Right cardiac atrium (tissue), 5 donors: ENCODE data around the gene KTN1. TPM values are rescaled to one million over a fixed set of nuclear protein-coding genes. Genes with fewer than 3 reads are reported as not detected.

Experiments used
- ATAC-seq, 2 donors: fragments of 200-7000 bp; cut with Tn5 transposase; one replicate each; pipeline versions ENCODE4 v1.8.0 to v1.9.1; 2020; ENCODE audit warnings: moderate library complexity in 2 of 2, mild to moderate bottlenecking in 1 of 2
- DNase-seq, 3 donors: peaks; one replicate each; pipeline ENCODE4 v3.0.0-alpha.2; 2020
- H3K27ac ChIP-seq: one replicate; pipeline ENCODE4 v1.5.1; 2013; ENCODE audit warnings: mild to moderate bottlenecking, low read length, control low read depth, moderate library complexity
- H3K27me3 ChIP-seq: one replicate; pipeline ENCODE4 v1.6.1; 2013; ENCODE audit not compliant: control insufficient read depth, insufficient read depth
- H3K4me1 ChIP-seq: one replicate; pipeline ENCODE4 v1.6.1; 2013; ENCODE audit warnings: low read length; ENCODE audit not compliant: control insufficient read depth, insufficient read depth
- H3K4me3 ChIP-seq: one replicate; pipeline ENCODE4 v1.5.1; 2013; ENCODE audit warnings: low read length, control low read depth
- H3K9me3 ChIP-seq: one replicate; pipeline ENCODE4 v1.6.1; 2013; ENCODE audit warnings: low read length; ENCODE audit not compliant: control insufficient read depth
- WGBS: extraction: QIAGEN DNeasy Blood & Tissue Kit; methylation state at CpG from one replicate; pipeline ENCODE4 v1.1.7; 2013; 5-methylcytosine and 5-hydroxymethylcytosine counted together
- intact Hi-C, 4 donors: fragments of 100-400 bp; cut with DNase I; formaldehyde crosslinking; loops; one replicate each; pipeline versions ENCODE4 v1.11.0 to v1.14.0; 2022 to 2023
- polyA plus RNA-seq: library from polyadenylated mRNA; stranded (reverse); fragments of 200-250 nt; gene quantifications from one replicate; pipeline ENCODE4 v1.2.3, GENCODE V29; 2013
- total RNA-seq, 4 donors: library from RNA; stranded (reverse); fragmentation: NEBNext Ultra II Directional; extraction: Animal tissue kit (Norgen Biotek cat#: 25700); gene quantifications; one replicate each; pipeline ENCODE4 v1.2.1, GENCODE V29; 2021
- donor health status: healthy with polysubstance abuse.
- donor health status: DM: no; HTN: yes; CAD: no.
- donor health status: DM: no; HTN: no; CAD: no.
- donor health status: DM: no; HTN: yes; CAD: no; lungs with severe emphysema.
- donor health status: DM: yes; HTN: yes; CAD: no.

Gene KTN1
- total and polyA plus RNA-seq, 5 donors: 146 to 232 (median 208) TPM

DNA sequence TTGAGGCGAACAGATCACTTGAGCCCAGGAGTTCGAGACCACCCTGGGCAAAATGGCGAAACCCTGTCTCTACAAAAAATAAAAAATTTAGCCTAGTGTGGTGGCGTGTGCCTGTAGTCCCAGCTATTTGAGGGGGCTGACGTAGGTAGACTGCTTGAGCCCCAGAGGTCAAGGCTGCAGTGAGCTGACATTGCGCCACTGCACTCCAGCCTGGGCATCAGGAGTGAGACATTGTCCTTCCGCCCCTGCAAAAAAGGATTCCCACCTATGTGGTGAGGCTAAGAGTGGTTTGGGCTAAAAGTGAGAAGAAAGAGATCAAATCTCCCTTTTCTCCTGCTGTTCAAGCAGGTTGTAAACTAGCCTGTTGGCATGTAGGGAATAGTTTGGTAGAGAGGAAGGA lies 5.0 kb upstream of the KTN1 start:
- DNase-seq: no peak
- 97% methylated on average over 7 of the region's 7 CpGs for WGBS
- Histone ChIP-seq H3K4me1 (no peaks in the 10 kb centered on the region), H3K27me3 (no peaks in the 10 kb centered on the region), H3K27ac (no peak overlapping the region), H3K4me3 (no peak overlapping the region), H3K9me3 (no peaks in the 10 kb centered on the region)
- no peak for ATAC-seq
- intact Hi-C loops: loop anchor here in 1 of 4 donors (10.0 kb wide), 1 partner anchor 130 kb away; the partner anchor contains the start of gene TBPL2

DNA sequence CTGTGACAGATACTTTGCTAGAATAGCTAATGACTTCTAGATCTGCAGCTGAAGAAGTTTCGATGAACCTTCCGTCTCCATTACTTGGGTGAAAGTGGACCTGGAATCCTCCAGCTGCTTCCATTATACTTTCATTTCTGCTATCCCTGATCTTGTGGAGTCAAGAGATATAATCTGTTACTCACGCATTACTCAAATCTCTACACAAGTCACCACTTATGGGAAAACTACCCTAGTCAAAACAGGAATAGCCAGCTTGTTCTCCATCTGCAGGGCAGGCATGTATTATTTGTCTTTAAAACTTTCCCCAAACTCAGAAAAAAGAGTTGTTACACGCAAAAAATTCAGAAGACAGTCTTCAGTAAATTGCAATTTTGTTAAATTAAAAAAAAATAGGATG lies 2.8 kb upstream of the KTN1 start:
- DNase-seq (no peak), ATAC-seq (no peak)
- H3K27ac ChIP-seq: no peak overlapping the region
- H3K4me3 ChIP-seq: no peak overlapping the region
- H3K4me1 ChIP-seq: no peaks in the 10 kb centered on the region
- no peaks in the 10 kb centered on the region for H3K9me3 ChIP-seq
- H3K27me3 ChIP-seq: no peaks in the 10 kb centered on the region
- 95% methylated on average over 4 of the region's 4 CpGs for WGBS
- intact Hi-C loops: loop anchor here in 1 of 4 donors (10.0 kb wide), 1 partner anchor 132 kb away; the partner anchor contains the start of gene TBPL2

DNA sequence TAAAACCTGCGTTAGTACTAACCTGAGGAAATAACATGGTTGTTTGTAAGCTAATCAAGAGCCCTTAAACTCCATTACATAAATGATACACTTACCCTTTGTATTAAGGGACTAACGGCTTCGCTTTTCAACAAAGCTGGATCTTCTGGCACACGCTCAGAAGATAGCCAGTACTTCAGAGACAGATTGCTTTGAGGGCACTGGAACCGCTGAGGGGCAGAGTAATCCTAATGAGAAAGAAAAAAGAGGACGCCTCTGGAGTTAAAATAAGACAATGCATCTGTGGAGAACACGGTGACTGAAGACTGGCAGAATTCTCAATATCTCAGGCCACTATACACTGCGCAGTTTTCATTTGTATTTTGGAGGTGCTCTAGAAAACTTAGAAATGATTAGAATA lies 1.5 kb upstream of the KTN1 start:
- no peaks in the 10 kb centered on the region for H3K9me3 ChIP-seq
- peak overlapping the region; percentile 47 for H3K27ac ChIP-seq
- no peaks in the 10 kb centered on the region for H3K27me3 ChIP-seq
- ATAC-seq (no peak), DNase-seq (no peak)
- H3K4me1 ChIP-seq: no peaks in the 10 kb centered on the region
- H3K4me3 ChIP-seq: peak overlapping the region; percentile 100
- WGBS: 51% methylated on average over 8 of the region's 8 CpGs
- intact Hi-C loops: loop anchor here in 1 of 4 donors (10.0 kb wide), 1 partner anchor 134 kb away; the partner anchor contains the start of gene TBPL2

DNA sequence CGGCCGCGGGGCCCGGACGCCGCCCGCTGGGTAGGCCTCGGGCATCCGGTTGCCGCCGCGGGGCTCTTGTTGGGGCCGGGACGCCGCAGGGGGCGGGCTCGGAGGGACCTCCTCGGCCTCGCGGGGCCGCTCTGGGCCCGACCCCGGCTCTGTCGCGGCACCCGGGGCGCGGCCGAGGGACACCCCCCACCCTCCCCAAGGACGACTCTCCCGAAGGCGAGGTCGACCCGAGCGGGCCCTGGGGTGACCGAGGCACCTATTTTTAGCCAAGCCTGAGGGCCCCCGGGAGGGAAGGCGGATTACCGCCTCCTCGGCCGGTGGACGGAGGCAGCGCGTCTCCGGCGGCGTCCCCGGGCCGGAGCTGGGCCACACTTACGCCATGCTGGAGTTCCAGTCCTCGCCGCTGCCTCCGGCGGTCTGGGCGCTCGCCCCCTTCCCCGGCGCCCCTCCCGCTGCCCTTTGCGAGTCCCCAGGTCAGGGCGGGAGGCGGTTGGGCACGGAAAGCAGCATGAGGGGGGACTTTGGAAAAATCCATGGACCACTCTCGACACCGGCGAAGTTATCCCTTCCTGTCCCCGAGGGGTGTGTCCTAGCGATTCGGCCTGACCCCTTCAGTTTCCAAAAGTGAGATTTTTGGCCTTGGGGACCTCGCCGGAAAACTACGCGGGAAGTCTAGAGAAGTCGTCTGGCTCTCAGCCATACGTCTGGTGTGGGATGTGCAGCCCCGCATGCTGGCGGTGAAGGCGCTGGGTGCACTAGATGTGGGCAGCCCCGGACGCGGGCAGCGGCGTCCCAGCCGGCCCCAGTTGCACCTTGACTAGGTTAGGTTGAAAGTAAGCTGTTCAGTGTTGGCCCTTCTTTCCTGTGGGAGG lies 699 bp downstream of the KTN1 start:
- ATAC-seq (peak; percentile 54 to 66), DNase-seq (peak; percentile 54 to 83 (median 78))
- WGBS: under 1% methylated on average over 84 of the region's 84 CpGs
- intact Hi-C loops: no loop called here
- Histone ChIP-seq H3K4me1 (peaks cover 4% of the 10 kb centered on the region), H3K9me3 (no peaks in the 10 kb centered on the region), H3K4me3 (peak overlapping the region; percentile 100), H3K27ac (peak overlapping the region; percentile 96), H3K27me3 (no peaks in the 10 kb centered on the region)

DNA sequence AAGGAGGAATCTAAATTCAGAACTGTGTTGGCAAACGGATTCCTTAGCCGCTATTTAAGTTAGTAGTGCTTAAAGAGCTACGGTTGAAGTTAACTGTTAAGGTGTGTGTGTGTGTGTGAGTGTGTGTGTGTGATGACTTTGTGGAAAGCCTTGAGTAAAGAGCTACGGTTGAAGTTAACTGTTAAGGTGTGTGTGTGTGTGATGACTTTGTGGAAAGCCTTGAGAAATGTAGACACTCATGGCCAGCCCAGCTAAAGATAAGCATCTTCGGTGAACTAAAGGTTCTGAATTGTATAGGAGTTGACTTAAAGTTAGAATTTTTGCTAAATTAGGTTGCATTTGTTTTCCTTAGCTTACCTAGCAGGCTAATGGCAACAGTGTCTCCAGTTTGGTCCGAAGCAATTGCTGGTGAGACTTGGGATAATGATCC lies 1.4 kb downstream of the KTN1 start:
- no peak for DNase-seq
- intact Hi-C loops: no loop called here
- WGBS: 14% methylated on average over 6 of the region's 6 CpGs
- H3K9me3 ChIP-seq: no peaks in the 10 kb centered on the region
- H3K4me1 ChIP-seq: peaks cover 4% of the 10 kb centered on the region
- no peaks in the 10 kb centered on the region for H3K27me3 ChIP-seq
- H3K4me3 ChIP-seq: peak overlapping the region; percentile 100
- ATAC-seq: no peak
- peak overlapping the region; percentile 96 for H3K27ac ChIP-seq

DNA sequence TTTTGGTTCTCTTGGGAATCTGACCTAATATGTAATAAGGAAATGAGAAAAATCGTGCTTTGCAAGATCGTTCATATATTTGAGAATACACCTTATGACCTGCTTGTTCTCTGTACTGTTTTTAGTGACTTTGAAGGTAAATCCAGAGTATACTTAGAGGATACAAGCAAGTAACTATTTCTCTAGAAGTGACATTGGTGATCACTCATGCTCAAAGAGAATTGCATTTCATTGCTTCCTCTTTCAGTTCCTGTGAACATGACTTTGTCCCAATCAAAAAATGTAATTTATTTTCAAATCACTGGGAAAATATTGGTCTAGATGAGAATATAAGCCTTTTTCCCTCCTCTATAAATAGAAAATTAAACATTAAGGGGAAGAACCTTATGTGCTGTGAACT lies 2.7 kb downstream of the KTN1 start:
- 24% methylated on average over 2 of the region's 2 CpGs for WGBS
- no peaks in the 10 kb centered on the region for H3K27me3 ChIP-seq
- no peak for ATAC-seq
- DNase-seq: no peak
- H3K27ac ChIP-seq: no peak overlapping the region
- peaks cover 4% of the 10 kb centered on the region for H3K4me1 ChIP-seq
- no peak overlapping the region for H3K4me3 ChIP-seq
- intact Hi-C loops: no loop called here
- H3K9me3 ChIP-seq: no peaks in the 10 kb centered on the region

DNA sequence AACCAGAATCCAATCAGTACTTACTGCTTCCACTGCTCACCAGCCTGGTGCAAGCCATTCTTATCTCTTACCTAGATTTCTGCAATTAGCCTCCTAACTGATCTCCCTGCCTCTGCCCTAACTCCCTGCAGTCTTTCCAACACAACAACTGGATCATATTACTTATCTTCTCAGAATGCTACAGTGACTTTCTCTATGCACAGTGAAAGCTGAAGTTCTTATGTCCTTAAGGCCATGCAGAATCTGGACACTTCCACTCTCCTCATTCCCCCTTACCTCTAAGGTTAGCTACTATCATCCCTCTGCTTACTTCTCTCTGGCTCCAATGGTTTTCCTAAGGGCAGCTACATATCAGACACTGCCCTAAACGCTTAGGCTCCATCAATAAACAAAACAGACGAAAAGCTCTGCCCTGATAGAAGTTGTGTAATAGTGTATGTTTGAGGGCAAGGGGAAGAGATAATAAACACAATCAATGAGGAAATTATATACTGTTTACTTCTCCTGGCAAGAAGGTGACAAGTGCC lies 4.0 kb downstream of the KTN1 start:
- H3K27ac ChIP-seq: peak overlapping the region; percentile 2
- intact Hi-C loops: no loop called here
- WGBS: 41% methylated on average over 2 of the region's 2 CpGs
- H3K4me1 ChIP-seq: peaks cover 4% of the 10 kb centered on the region
- H3K27me3 ChIP-seq: no peaks in the 10 kb centered on the region
- H3K4me3 ChIP-seq: no peak overlapping the region
- DNase-seq (no peak), ATAC-seq (no peak)
- no peaks in the 10 kb centered on the region for H3K9me3 ChIP-seq

DNA sequence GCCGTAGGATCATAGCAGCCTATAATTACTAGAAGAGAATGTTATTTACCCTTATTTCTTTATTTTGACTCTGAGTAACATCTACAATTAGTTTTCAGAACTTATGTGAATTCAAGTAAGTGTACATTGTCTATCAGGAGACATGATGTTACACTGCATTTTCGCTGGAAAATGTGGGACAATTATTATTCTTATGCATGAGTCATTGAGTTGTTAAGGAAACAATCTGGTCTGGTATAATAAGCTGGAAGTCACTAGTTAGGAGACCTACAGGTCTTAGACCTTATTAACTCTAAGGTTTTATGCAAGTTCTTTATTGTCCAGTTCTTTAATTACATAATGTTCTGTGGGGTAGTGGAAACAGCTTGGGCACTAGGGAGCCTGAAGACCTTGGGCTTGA lies 5.8 kb downstream of the KTN1 start:
- Histone ChIP-seq H3K27me3 (no peaks in the 10 kb centered on the region), H3K27ac (no peak overlapping the region), H3K4me1 (peaks cover 4% of the 10 kb centered on the region), H3K4me3 (no peak overlapping the region), H3K9me3 (no peaks in the 10 kb centered on the region)
- peak in 1 of 2 donors; percentile 21 for ATAC-seq
- 60% methylated on average over 2 of the region's 2 CpGs for WGBS
- intact Hi-C loops: no loop called here
- no peak for DNase-seq

DNA sequence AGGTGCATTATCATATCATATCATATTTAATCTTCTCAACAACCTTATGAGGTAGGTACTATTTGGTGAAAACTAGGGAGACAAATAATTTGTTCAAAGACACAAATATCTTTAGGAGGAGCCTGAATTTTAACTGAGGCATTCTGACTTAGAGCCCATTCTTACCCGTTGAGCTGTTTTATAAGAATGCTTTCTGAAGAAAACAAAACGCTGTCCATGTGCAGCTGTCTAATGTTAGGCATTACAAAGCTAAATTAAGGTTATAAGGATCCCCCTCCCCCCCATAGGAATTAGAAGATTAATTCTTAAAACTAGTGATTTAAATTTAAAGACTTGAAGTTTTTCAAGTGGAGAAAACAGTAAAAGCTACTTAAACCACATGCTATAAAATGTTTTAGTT lies 6.4 kb downstream of the KTN1 start:
- peaks cover 4% of the 10 kb centered on the region for H3K4me1 ChIP-seq
- ATAC-seq (no peak), DNase-seq (no peak)
- intact Hi-C loops: no loop called here
- 33% methylated on average over 2 of the region's 2 CpGs for WGBS
- H3K4me3 ChIP-seq: no peak overlapping the region
- H3K27ac ChIP-seq: no peak overlapping the region
- no peaks in the 10 kb centered on the region for H3K9me3 ChIP-seq
- no peaks in the 10 kb centered on the region for H3K27me3 ChIP-seq

DNA sequence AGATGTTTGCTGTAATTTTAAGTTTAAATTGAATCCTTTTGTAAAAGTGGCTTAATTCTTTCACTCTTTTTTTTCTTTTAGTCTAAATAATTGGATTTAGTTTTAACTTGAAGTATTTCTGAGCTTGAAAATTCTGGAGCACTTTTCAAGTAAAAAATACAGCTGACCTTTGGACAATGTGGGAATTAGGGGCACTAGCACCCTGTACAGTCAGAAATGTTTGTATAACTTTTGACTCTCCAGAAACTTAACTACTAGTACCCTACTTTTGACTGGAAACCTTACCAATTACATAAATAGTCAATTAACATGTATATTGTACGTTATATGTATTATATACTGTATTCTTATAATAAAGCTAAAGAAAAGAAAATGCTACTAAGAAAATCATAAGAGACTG lies 7.8 kb downstream of the KTN1 start:
- intact Hi-C loops: no loop called here
- Histone ChIP-seq H3K4me3 (no peak overlapping the region), H3K27ac (no peak overlapping the region), H3K27me3 (no peaks in the 10 kb centered on the region), H3K9me3 (no peaks in the 10 kb centered on the region), H3K4me1 (peaks cover 4% of the 10 kb centered on the region)
- DNase-seq (no peak), ATAC-seq (no peak)
- 78% methylated on average over 1 of the region's 1 CpG for WGBS

DNA sequence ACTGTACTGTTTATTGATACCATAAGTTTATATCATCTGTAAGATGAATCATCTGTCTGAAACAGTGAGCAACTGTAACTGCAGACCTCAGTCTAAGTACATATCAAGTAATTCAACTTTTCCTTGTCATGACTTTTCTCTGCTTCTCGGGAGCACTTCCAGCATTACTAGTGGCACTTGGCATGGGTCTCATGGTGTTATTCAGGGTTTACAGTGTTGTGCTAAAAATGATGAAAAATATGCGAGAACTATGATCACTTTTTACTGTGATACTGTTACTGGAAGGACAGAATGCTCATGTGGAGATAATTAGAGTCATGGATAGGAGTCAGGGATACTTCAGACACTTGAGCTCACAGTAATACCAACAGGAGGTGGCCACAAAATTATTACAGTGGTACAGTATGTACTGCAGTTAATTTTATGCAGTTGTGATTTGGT lies 8.3 kb downstream of the KTN1 start:
- peaks cover 4% of the 10 kb centered on the region for H3K4me1 ChIP-seq
- H3K9me3 ChIP-seq: no peaks in the 10 kb centered on the region
- H3K4me3 ChIP-seq: no peak overlapping the region
- WGBS: 28% methylated on average over 2 of the region's 2 CpGs
- peak; percentile 62 to 79 for ATAC-seq
- DNase-seq: no peak
- peak overlapping the region; percentile 12 for H3K27ac ChIP-seq
- intact Hi-C loops: no loop called here
- no peaks in the 10 kb centered on the region for H3K27me3 ChIP-seq
